Measurements from ENCODE around the gene ZNF732.

DNA sequence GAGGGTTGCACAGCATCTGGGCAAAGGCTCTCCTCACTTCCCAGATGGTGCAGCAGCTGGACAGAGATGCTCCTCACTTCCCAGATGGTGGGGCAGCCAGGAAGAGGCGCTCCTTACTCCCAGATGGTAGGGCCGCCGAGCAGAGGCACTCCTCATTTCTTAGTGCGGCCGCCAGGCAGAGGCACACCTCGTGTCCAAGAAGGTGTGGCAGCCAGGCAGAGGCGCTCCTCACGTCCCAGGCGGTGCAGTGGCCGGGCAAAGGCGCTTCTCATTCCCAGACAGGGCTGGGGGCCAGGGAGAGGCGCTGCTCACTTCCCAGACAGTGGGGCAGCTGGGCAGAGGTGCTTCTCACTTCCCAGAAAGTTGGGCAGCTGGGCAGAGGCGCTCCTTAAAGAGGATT is 48.8 kb downstream of the ZNF732 start:
- TF ChIP-seq ZNF76 (CRISPR knock-in tag; IDR thresholded peaks at IDR 0.05; ENCODE audit: borderline replicate concordance) (no peak), FOXK2 (conservative IDR thresholded peaks at IDR 0.05 in 1 of 2, IDR thresholded peaks at IDR 0.05 in 1 of 2; ENCODE audit: low read depth in 2 of 2) (no peak), TAF15 (IDR thresholded peaks at IDR 0.05; ENCODE audit: low read depth, low read length) (no peak), MCM2 (IDR thresholded peaks at IDR 0.05; ENCODE audit: low read depth) (no peak), POLR2A (conservative IDR thresholded peaks at IDR 0.05) (no peak), GABPA (tag; conservative IDR thresholded peaks at IDR 0.05; ENCODE audit: low read depth) (no peak), MED1 (CRISPR knock-in tag; IDR thresholded peaks at IDR 0.05; ENCODE audit: borderline replicate concordance) (no peak), SP1 (CRISPR knock-in tag; IDR thresholded peaks at IDR 0.05) (no peak), POLR2B (IDR thresholded peaks at IDR 0.05; ENCODE audit: low read depth, partially characterized antibody) (no peak), EZH2 (IDR thresholded peaks at IDR 0.05; ENCODE audit: borderline replicate concordance, low read depth, low read length) (no peak), FOXJ3 (CRISPR knock-in tag; IDR thresholded peaks at IDR 0.05) (no peak), ATF1 (CRISPR knock-in tag; IDR thresholded peaks at IDR 0.05) (no peak), ATF1 (tag; IDR thresholded peaks at IDR 0.05) (no peak)
- TF ChIP-seq, protein P1, sequence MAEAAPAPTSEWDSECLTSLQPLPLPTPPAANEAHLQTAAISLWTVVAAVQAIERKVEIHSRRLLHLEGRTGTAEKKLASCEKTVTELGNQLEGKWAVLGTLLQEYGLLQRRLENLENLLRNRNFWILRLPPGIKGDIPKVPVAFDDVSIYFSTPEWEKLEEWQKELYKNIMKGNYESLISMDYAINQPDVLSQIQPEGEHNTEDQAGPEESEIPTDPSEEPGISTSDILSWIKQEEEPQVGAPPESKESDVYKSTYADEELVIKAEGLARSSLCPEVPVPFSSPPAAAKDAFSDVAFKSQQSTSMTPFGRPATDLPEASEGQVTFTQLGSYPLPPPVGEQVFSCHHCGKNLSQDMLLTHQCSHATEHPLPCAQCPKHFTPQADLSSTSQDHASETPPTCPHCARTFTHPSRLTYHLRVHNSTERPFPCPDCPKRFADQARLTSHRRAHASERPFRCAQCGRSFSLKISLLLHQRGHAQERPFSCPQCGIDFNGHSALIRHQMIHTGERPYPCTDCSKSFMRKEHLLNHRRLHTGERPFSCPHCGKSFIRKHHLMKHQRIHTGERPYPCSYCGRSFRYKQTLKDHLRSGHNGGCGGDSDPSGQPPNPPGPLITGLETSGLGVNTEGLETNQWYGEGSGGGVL (CRISPR knock-in tag; IDR thresholded peaks at IDR 0.05), result no peak
- TF ChIP-seq, protein P2, sequence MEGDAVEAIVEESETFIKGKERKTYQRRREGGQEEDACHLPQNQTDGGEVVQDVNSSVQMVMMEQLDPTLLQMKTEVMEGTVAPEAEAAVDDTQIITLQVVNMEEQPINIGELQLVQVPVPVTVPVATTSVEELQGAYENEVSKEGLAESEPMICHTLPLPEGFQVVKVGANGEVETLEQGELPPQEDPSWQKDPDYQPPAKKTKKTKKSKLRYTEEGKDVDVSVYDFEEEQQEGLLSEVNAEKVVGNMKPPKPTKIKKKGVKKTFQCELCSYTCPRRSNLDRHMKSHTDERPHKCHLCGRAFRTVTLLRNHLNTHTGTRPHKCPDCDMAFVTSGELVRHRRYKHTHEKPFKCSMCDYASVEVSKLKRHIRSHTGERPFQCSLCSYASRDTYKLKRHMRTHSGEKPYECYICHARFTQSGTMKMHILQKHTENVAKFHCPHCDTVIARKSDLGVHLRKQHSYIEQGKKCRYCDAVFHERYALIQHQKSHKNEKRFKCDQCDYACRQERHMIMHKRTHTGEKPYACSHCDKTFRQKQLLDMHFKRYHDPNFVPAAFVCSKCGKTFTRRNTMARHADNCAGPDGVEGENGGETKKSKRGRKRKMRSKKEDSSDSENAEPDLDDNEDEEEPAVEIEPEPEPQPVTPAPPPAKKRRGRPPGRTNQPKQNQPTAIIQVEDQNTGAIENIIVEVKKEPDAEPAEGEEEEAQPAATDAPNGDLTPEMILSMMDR (IDR thresholded peaks at IDR 0.05 in 2 of 3, conservative IDR thresholded peaks at IDR 0.05 in 1 of 3; ENCODE audit: insufficient read depth in 2 of 3, low read depth in 1 of 3, low read length in 3 of 3), result no peak

All from K562 (cell line).